Astrocyte of the cerebellum (primary cell): ENCODE data around the gene VENTX.

Experiments used
- DNase-seq: peaks from one replicate; pipeline ENCODE4 v3.0.0-alpha.2; 2011; ENCODE audit warnings: low read depth
- H3K4me3 ChIP-seq: 2 replicates; pipeline ENCODE4 v1.5.1; 2011; ENCODE audit warnings: mild to moderate bottlenecking, low read depth, low read length, moderate library complexity
- CTCF ChIP-seq: IDR thresholded peaks from 2 replicates; pipeline ENCODE4 v1.5.1; 2012; ENCODE audit warnings: low read length, low read depth, moderate library complexity, mild to moderate bottlenecking; ENCODE audit errors: missing control alignments
- in situ Hi-C: cut with HindIII; loops from 2 replicates; pipeline ENCODE4 v1.10.0; 2017; ENCODE audit warnings: low sequenced_read_pairs

VENTX gene

GRCh38 chr10:133237588-133238465 lies at the start of gene VENTX:
Gene VENTX (plus strand): TSS chr10:133237855. CDS start chr10:133237915, 60 bp downstream.
- H3K4me3 ChIP-seq: no peak within 1 kb of the TSS
- DNase-seq: no peak
- TF ChIP-seq CTCF: no peak
- in situ Hi-C loops: no loop called here

- TF ChIP-seq CTCF: no peak
- no peak overlapping the region for H3K4me3 ChIP-seq
- in situ Hi-C loops: no loop called here
- DNase-seq: no peak
Measured at GRCh38 chr10:133187906-133188681, 49.6 kb upstream of the VENTX start.

- in situ Hi-C loops: no loop called here
- no peak for DNase-seq
- no peak overlapping the region for H3K4me3 ChIP-seq
- no peak for TF ChIP-seq CTCF
Measured at GRCh38 chr10:133189256-133189655, 48.4 kb upstream of the VENTX start.

- TF ChIP-seq CTCF: no peak
- no peak overlapping the region for H3K4me3 ChIP-seq
- no peak for DNase-seq
- in situ Hi-C loops: loop anchor here (10.0 kb wide), 1 partner anchor 45 kb away; no protein-coding TSS in a partner anchor
Measured at GRCh38 chr10:133189726-133190125, 47.9 kb upstream of the VENTX start.

GRCh38 chr10:133190225-133190624 lies 47.4 kb upstream of the VENTX start:
- no peak for TF ChIP-seq CTCF
- H3K4me3 ChIP-seq: no peak overlapping the region
- in situ Hi-C loops: loop anchor here (10.0 kb wide), 1 partner anchor 45 kb away; no protein-coding TSS in a partner anchor
- DNase-seq: no peak

GRCh38 chr10:133191651-133192050 lies 46.0 kb upstream of the VENTX start:
- no peak for TF ChIP-seq CTCF
- in situ Hi-C loops: loop anchor here (10.0 kb wide), 1 partner anchor 47 kb away; no protein-coding TSS in a partner anchor
- DNase-seq: no peak
- no peak overlapping the region for H3K4me3 ChIP-seq
